ENCODE measurements around the gene LPP.

LPP gene

DNA sequence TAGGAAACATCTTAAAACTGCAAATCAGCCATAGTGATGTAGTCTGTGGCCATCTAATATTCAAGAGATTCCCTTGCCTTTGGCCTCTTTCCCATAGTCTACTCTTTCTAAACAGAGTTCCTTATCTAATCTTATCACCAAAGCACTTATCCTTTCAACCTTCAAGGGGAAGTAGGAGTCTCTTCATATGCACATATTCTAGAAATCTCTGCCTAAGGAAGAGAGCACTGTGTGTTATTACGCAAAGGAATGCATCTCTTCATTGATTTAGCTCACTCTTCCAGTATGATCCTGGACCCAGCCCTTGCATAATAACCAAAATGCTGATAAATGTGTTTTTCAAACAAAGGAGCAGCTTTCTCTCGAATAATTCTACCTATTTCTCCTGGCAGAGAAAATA lies 764.1 kb downstream of the LPP start:
- no peak for TF ChIP-seq JUND (IDR thresholded peaks at IDR 0.05; ENCODE audit: low read depth)
- in situ Hi-C loops (cut with HindIII; ENCODE audit: low pct_unique_long_range_greater_than_20kb, low sequenced_read_pairs): no loop called here
- DNase-seq (ENCODE audit: low read depth in 1 of 2, low spot score in 1 of 2): no peak

DNA sequence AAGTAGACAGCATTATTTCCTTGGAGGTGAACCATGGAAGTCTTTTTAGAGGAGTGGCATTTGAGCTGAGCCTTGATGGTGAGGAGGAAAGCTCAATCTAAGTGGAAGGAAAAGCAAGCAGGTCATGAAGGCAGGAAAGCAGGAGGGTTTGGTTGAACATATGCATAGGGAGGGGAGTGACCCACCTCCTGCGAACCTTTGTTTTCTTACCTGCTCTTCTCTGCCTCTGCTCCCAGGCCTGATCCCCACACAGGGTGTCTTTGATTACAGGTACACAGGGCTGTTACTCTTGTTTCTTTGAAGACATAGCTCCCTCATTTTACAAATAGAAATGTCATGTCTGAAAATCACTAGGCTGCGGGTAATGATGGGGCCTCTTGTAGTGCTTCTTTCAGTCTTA lies 769.7 kb downstream of the LPP start:
- no peak for TF ChIP-seq JUND (IDR thresholded peaks at IDR 0.05; ENCODE audit: low read depth)
- in situ Hi-C loops (cut with HindIII; ENCODE audit: low pct_unique_long_range_greater_than_20kb, low sequenced_read_pairs): no loop called here
- no peak for DNase-seq (ENCODE audit: low read depth in 1 of 2, low spot score in 1 of 2)

DNA sequence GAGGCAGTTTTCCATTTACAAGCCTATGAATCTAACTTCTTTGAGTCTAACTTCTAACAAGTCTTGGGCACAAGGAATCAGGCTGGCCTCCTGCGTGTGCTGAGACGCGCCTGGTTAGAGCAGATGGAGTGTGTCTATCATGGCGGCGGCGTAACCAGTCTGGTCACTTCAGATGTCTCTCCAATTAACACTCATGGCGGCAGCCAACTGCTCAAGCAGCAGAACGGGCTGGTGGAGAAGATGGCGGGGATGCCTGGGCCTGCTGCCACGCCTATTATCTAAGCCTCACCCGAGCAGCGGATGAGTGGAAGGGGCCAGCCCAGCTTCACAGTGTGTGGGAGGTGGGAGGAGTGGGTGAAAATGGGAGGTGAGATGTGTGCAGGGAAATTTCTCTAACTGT lies 771.4 kb downstream of the LPP start:
- in situ Hi-C loops (cut with HindIII; ENCODE audit: low pct_unique_long_range_greater_than_20kb, low sequenced_read_pairs): loop anchor here (25.0 kb wide), 1 partner anchor 1188 kb away; the partner anchor contains the start of gene BCL6
- no peak for DNase-seq (ENCODE audit: low read depth in 1 of 2, low spot score in 1 of 2)
- TF ChIP-seq JUND (IDR thresholded peaks at IDR 0.05; ENCODE audit: low read depth): no peak

DNA sequence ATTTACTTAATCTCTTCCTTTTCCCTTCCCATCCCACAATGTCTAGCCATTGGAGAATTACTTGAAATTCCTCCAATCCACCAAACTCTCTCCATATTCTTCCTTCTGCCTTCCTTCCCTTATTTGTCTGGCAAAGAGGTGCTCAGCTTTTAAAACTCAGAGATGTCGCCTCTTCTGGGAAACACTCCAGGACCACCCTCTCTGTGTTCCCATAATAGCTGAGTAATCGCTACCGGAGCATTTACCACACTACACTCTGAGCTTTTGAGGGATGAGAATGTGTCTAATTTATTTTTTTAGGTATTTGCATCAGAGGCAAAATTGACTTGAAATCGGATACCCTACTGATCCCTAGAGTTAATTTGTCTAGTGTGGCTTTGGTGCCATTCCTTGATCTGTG lies 772.2 kb downstream of the LPP start:
- TF ChIP-seq JUND (IDR thresholded peaks at IDR 0.05; ENCODE audit: low read depth): no peak
- in situ Hi-C loops (cut with HindIII; ENCODE audit: low pct_unique_long_range_greater_than_20kb, low sequenced_read_pairs): loop anchor here (25.0 kb wide), 1 partner anchor 1189 kb away; the partner anchor contains the start of gene BCL6
- DNase-seq (ENCODE audit: low read depth in 1 of 2, low spot score in 1 of 2): no peak

DNA sequence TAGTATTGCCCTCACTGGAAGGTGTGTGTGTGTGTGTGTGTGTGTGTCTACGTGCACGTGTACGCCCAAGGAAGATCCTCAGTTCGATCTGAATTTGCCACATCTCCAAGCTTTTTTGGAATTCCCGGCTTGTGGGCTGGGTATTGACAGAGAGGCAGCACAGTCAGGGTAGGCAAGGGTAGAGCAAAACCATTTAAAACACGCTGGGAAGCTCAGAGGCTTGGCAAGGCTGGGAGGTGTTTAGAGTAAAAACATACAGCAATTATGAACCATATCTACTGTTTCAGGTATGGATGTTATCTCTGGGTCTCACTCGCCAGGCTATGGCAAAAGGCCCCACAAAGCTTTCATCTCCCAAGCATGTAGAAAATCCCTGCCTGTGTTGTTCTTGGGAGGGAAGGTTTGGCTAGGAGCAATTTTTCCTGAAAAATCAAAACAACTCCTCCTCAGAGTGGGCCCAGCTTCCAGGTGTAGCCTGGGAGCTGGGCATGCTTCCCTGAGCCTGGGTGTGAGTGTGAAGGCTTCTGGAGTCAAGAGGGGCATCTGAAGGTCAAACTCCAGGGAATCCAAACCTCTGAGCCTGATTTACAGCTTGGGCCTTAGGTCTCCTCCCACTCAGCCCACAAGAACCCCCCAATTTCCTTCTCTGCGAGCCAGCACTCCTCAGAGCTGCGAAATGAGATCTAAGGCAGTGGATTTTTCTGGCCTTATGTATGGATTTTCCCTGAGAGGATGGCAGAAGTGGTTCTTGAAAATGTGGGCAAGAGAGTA lies 773.0 kb downstream of the LPP start:
- in situ Hi-C loops (cut with HindIII; ENCODE audit: low pct_unique_long_range_greater_than_20kb, low sequenced_read_pairs): loop anchor here (25.0 kb wide), 1 partner anchor 1190 kb away; the partner anchor contains the start of gene BCL6
- DNase-seq (ENCODE audit: low read depth in 1 of 2, low spot score in 1 of 2): no peak
- no peak for TF ChIP-seq JUND (IDR thresholded peaks at IDR 0.05; ENCODE audit: low read depth)

DNA sequence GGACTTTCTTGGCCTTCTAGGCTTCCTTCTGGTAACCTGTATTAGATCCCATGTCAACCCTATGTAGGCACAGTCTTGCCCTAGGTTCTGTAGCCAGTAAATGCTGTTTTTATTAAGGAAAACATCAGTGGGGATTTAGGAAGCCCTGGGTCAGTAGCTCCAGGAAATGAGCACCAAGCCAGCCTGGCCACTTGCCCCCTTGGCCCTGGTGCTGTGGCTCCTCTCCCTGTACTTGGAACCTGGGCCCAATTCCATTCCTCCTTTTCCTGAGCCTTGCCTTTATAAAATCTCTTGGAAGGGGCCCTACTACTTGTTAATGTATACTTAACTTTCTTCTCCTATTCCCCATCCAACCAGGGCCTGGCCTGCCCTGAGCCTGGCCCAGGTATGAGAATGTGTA lies 774.0 kb downstream of the LPP start:
- no peak for DNase-seq (ENCODE audit: low read depth in 1 of 2, low spot score in 1 of 2)
- in situ Hi-C loops (cut with HindIII; ENCODE audit: low pct_unique_long_range_greater_than_20kb, low sequenced_read_pairs): loop anchor here (25.0 kb wide), 1 partner anchor 1191 kb away; the partner anchor contains the start of gene BCL6
- TF ChIP-seq JUND (IDR thresholded peaks at IDR 0.05; ENCODE audit: low read depth): no peak

DNA sequence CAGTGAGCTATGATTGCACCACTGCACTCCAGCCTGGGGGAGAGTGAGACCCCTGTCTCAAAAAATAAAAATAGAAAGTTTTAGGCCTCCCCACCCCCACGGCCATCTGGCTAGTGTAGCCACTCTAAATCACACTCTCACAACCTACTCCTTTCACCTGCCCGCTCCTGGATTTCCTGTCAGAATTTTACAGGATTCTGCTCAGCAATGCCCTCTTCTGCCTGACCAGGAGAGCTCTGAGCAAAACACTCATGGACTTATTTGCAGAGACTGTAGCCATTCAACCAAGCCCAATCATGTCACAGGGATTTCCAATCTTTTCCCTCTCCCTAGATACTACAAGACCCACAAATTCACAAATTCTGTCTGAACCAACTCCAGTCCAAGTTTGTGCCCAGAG lies 775.2 kb downstream of the LPP start:
- in situ Hi-C loops (cut with HindIII; ENCODE audit: low pct_unique_long_range_greater_than_20kb, low sequenced_read_pairs): loop anchor here (25.0 kb wide), 1 partner anchor 1192 kb away; the partner anchor contains the start of gene BCL6
- DNase-seq (ENCODE audit: low read depth in 1 of 2, low spot score in 1 of 2): peak; percentile 59 to 86
- no peak for TF ChIP-seq JUND (IDR thresholded peaks at IDR 0.05; ENCODE audit: low read depth)

DNA sequence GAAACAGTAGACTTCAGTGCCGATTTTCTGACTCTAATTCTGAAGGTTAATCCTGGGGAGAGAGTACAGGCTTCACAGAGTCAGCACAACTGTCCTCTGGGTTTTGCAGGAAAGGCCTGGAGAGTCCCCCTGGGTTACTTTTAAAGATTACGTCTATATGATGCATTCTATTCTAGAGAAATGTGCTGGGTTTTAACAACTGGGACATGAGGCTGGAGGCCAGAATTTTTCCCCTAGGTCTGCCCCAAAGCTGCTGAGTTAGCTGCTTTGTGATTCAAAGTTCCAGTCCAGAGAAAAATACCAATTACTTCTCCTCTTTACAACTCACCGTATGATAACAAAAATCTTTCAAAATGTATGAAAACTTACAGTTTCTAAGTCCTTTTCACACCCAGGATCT lies 777.1 kb downstream of the LPP start:
- in situ Hi-C loops (cut with HindIII; ENCODE audit: low pct_unique_long_range_greater_than_20kb, low sequenced_read_pairs): loop anchor here (25.0 kb wide), 1 partner anchor 1194 kb away; the partner anchor contains the start of gene BCL6
- TF ChIP-seq JUND (IDR thresholded peaks at IDR 0.05; ENCODE audit: low read depth): no peak
- DNase-seq (ENCODE audit: low read depth in 1 of 2, low spot score in 1 of 2): no peak

DNA sequence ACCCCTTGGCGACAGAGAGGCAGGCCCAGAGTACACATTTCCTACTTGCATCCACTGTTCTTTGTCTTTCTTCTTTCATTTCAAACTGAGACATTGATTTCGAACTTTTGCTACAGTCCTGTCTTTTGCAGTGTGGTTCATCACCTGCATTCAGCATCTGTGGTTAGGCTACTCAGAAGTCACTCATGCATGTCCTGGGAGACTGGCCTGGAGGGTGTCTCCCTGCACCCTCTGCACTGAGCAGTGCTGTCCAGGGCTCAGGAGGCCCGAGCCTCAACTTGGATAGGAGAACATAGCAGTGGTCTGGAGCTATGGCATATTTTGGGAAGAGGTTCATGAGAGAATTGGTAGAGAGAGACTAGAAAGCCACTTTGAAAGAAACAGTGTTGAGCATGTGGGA lies 777.6 kb downstream of the LPP start:
- no peak for DNase-seq (ENCODE audit: low read depth in 1 of 2, low spot score in 1 of 2)
- no peak for TF ChIP-seq JUND (IDR thresholded peaks at IDR 0.05; ENCODE audit: low read depth)
- in situ Hi-C loops (cut with HindIII; ENCODE audit: low pct_unique_long_range_greater_than_20kb, low sequenced_read_pairs): loop anchor here (25.0 kb wide), 1 partner anchor 1194 kb away; the partner anchor contains the start of gene BCL6

DNA sequence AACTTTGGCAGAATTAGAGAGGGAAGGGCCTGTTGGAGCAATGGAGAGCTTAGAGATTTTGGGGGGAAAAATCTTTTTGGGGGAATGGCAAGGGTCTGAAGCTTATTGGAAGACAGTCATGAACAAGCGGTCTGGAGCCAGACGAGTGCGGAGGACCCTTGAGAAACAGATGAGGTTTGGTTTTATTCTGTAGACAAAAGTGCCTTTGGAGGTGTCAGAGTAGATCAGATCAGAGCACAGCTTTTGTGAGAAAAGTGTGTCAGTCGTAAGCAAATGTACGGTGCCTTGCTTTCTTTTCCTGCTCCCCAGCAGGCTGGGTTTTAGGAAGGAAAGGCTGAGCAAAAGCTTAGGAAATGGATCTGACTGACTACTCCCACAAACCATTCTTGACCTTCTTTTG lies 781.0 kb downstream of the LPP start:
- TF ChIP-seq JUND (IDR thresholded peaks at IDR 0.05; ENCODE audit: low read depth): no peak
- no peak for DNase-seq (ENCODE audit: low read depth in 1 of 2, low spot score in 1 of 2)
- in situ Hi-C loops (cut with HindIII; ENCODE audit: low pct_unique_long_range_greater_than_20kb, low sequenced_read_pairs): loop anchor here (25.0 kb wide), 1 partner anchor 1198 kb away; the partner anchor contains the start of gene BCL6

DNA sequence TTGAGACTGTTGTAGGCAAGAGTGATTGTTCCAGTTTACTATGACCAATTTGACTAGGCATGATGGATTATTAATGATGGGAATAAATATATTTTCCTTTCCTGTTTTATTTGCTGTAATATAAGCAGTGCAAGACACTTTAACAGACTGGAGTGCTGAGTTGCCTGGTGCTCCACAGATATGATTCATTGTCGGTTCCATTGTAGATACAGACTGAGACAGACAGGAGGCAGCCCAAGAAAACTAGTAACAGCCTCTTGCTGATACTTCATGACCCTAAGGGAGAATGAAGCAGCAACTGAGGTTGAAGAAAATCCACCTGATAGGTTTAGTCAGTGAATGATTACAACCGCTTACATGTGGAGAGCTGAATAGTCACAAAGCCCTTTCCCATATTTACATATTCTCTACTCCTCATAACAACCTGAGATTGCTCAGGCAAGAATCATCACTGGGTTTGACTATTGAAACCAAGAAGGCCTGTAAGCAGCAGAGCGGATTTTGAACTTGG lies 782.7 kb downstream of the LPP start:
- TF ChIP-seq JUND (IDR thresholded peaks at IDR 0.05; ENCODE audit: low read depth): no peak
- DNase-seq (ENCODE audit: low read depth in 1 of 2, low spot score in 1 of 2): no peak
- in situ Hi-C loops (cut with HindIII; ENCODE audit: low pct_unique_long_range_greater_than_20kb, low sequenced_read_pairs): loop anchor here (25.0 kb wide), 1 partner anchor 1199 kb away; the partner anchor contains the start of gene BCL6

DNA sequence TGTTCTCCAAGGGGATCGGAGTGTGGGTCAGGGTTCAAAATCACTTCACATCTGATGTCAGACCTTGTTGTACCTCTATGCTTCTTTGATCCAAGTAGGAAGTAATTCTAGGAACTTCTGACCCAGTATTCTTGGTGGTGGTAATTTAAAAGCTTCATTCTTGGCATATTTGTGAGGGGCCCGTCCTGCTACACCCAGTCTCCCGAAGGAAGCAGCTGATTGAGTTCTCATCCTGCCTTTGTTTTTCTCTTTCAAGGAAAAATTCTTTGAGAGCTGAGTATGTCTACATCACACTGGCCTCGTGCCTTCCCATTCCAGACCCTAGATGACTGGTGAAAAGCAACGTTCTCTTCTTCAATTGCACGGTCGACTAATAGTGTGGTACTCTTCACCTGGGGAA lies 783.4 kb downstream of the LPP start:
- TF ChIP-seq JUND (IDR thresholded peaks at IDR 0.05; ENCODE audit: low read depth): no peak
- no peak for DNase-seq (ENCODE audit: low read depth in 1 of 2, low spot score in 1 of 2)
- in situ Hi-C loops (cut with HindIII; ENCODE audit: low pct_unique_long_range_greater_than_20kb, low sequenced_read_pairs): loop anchor here (25.0 kb wide), 1 partner anchor 1200 kb away; the partner anchor contains the start of gene BCL6

DNA sequence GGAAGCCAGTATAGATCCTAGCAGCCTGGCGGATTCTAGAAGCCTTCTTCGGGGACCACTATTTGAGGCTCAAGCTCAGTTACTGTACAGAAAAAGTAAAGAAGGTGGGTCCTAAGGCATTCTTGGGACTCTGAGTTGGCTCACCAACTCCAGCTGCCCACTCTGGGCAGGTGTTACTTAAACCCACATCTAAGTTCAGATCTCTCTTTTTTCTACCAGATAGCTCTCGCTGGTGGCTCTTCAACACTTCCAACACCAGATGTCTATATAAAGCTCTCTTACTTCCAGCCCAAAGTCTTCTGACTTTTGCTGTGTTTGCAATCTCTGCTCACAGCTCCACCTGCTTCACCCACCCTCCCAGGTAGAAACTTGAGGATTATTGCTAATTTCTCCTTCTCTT lies 785.0 kb downstream of the LPP start:
- DNase-seq (ENCODE audit: low read depth in 1 of 2, low spot score in 1 of 2): no peak
- TF ChIP-seq JUND (IDR thresholded peaks at IDR 0.05; ENCODE audit: low read depth): no peak
- in situ Hi-C loops (cut with HindIII; ENCODE audit: low pct_unique_long_range_greater_than_20kb, low sequenced_read_pairs): loop anchor here (25.0 kb wide), 1 partner anchor 1202 kb away; the partner anchor contains the start of gene BCL6
